T-helper 1 cell (primary cell): ENCODE results near the gene KPNB1.
"Not testable (repeated sequence)": the region's sequence is repeated elsewhere in the genome, so short reads cannot be mapped to it uniquely, and the experiment has no call there.

ENCODE experiments used
- DNase-seq, 5 donors: peaks; one replicate each; pipeline ENCODE4 v3.0.0-alpha.2; 2012 to 2020

The KPNB1 gene

DNA sequence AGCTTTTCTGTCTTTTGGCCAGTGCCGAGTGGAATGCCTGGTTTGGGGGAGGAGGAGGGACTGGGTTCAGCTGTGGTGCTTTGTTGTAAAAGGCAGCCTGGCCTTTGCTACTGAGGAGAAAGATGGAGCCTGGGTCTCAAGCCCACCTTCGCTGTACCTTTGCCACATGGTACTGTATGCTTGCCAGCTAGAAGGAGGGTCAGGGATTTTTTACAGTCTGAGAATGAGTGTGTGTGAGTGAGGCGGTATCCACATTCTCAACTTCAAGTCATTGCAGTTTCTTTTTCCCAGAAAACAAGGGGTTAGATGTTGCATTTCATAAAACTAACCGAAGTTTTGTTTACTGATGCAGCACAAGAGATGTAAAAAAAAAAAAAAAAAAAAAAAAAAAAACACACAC lies 33.0 kb downstream of the KPNB1 start:
- DNase-seq, result not testable (repeated sequence)

DNA sequence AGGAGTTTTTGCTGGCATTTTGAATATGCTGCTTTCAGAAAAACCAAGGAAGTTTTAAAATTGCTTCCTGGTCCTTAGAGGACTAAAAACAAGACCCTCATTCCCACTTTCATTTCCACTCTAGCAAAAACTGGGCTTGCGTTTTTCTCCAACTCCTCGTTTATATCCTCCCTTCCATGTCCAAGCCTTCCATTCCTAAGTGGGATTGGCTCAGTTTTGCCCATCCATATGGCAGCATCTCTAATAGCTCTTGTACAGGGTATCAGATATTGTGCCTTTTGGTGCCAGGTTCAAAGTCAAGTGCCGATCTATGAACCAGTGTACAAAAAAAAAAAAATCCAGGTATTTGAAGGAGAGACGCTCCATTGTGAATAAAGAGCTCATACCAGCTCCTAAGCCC lies 34.3 kb downstream of the KPNB1 start:
- no peak for DNase-seq

DNA sequence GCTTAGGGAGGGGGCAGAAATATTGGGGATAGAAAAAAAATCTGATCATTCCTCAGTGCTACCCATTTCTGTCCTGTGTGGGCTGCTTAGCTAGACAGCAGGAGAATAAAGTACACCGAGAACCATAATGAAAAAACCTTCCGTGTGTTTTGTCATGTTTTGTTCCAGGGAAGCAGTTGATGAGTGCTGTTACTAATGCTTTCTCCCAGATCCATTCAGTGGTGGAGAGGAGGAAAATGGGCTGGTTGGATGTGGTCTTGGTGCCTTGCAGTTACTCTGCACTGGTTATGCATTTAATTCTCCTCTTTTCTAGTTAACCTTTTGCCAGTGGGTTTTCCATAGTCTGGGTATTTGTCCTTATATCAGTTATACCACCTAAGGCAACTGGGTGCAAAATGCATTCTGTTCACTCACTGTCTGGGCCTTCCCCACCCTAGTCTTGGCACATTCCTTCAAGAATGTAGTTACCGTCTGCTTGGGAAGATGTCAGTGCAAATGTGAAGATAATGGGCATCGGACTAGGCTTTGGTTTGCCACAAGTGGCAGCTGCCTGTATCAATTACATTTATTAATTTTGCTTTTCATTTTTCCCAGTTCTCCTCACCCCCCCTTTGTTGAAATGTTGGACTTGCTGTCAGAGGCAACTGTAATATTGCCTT lies 34.9 kb downstream of the KPNB1 start:
- DNase-seq, result no peak

DNA sequence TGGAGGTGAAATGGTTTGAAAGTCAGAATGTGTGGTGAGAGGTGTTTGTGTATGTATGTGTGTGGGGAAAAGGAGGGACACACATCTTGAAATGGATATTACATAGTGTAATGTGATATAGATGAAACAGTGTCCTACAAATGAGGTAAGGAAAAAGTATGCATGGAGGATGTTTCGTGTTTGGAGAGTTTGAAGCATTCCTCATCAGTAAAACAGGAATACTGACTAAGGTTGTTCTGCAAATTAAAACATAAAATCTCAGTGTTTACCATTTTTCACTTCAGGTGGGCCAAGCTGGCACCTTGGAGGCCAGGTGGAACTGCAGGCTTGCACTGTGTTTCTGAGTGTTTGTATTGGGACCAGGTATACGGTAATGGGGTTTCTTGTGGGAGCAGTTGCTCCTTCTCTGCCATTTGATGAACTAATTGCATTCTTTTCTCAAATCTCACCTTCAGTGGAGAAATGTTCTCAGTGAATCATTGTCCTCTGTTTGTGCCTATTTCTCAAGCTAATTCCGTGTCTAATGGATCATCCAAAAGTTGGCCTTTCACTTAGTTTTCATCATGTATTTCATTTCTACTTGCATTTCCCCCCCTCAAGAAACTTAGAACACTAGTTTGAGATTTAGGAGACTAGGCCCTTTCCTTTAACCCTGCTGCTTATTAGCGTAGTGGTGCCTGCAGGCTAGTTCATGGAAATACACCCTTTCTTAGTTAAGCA lies 36.0 kb downstream of the KPNB1 start:
- DNase-seq, result no peak

DNA sequence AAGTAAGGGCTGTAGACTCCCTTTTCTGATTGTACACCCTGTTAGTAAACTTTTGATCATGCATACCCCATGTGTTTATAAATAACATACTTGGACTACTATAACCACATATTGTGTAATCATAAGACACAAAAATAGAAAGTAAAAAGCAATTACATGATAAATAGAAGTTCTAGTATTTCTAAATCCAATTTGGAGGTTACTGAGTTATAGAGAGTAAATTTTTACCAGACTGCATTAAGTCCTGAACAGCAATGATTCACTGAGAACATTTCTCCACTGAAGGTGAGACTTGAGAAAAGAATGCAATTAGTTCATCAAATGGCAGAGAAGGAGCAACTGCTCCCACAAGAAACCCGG lies 36.5 kb downstream of the KPNB1 start:
- no peak for DNase-seq

DNA sequence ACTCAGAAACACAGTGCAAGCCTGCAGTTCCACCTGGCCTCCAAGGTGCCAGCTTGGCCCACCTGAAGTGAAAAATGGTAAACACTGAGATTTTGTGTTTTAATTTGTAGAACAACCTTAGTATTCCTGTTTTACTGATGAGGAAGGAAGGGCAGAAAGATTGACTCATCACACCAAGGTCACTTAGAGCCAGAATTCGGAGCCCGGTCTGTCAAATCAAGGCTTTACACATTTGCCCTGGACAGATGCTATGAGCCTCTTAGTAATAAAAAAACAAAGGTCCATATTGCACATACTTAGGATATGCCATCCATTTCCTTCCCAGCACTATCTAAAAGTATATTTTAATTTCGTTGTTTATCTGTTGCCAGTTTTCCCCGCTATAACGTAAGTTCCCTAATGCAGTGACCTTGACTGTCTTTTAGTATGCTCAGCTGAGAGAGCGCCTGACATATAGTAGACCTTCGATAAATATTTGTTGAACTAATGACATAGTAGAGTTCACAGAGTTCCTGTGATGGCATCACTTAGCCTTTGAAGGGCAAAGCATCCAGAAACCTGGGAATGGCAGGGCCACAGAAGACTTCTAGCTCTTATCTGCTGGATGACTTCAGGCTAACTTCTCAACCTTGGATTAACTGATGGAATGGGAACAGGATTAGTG lies 37.1 kb downstream of the KPNB1 start:
- DNase-seq, result no peak

DNA sequence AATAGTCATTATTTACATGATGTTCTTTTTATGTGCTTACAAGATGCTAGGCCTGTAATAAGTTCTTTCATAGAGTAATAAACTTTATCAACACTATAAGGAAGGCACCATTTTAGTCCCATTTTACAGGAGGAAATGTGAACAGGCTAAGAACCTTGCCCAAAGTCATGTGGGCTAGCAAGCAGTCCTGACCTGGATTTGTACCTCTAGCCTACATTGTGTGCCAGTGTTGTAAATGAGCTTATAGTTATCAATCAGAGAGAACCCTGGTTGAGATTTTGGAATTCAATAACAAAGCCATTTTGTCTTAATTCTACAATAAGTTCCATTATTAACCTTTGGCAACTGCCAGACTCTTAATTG lies 37.6 kb downstream of the KPNB1 start:
- DNase-seq, result no peak

DNA sequence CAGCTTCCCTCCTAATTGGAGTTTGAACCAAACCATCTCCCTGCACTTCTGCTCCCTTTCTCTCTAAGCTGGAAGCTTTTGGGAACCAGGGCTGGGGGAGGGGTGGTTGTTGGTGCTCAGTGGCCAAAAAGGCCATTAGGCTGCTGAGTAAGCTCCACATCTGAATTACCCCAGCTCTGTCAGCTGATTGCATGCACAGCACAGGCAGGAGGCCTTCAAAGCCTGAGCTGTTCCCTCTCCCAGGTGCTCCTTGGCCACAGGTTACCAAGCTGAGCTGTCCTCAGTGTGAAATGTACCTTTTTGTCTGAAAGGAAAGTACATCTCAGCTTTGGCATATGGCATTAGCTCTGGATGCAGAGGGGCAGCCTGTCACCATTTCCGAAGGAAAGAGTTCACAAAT lies 38.0 kb downstream of the KPNB1 start:
- no peak for DNase-seq

DNA sequence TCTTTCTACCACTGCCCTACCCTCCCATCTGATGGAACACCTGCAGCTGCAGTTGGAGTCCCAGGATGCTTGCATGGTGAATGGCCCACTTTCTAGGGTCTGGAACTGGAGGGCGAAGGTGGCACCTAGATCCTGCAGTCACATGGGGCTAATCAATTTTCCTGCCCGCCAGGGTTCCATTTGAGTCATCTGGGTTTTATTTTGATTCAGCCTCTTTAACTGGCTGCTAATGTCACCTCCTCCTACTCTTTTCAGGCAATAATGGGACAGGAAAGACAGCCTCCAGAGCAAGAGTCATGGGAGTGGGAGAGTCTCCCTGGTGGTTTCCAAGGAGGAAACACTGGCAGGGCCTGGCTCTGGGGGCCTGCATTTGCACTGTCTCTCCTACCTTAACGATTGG lies 40.4 kb downstream of the KPNB1 start:
- no peak for DNase-seq

DNA sequence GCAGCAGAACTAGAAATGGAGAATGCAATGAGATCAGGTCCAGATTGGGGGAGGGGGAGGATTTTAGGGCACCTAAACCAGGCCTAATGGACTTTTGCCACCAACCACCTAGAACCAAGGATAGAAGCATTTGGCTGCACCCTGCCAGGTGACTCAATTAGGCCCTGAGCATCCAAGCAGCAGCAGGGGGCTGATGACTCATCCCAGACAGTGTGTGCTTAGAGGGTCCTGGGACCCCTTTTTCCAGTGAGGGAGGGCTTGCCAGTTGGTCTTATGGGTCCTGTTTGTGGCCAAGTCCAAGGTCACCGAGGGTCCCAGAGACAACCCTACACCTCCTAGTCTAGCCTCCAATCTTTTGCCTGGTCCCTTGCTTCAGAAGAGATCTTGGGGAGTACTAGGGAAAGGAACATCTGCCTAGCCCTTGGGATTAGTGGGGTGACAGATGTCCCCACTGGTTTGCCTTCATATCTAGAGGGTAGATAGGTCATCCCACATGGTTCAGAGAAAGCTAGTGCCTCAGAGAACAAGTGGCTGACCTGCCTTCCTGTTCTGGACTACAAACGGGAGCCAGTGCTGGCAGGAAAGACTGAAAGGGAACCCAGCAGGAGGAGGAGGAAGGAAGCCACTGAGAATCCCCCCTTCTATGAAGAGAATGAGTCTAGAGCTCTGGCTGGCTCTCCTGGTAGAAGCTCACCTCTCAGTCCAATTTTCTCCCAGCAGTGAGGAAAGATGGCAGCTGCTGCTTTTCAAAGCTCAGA lies 42.6 kb downstream of the KPNB1 start:
- DNase-seq, result no peak

DNA sequence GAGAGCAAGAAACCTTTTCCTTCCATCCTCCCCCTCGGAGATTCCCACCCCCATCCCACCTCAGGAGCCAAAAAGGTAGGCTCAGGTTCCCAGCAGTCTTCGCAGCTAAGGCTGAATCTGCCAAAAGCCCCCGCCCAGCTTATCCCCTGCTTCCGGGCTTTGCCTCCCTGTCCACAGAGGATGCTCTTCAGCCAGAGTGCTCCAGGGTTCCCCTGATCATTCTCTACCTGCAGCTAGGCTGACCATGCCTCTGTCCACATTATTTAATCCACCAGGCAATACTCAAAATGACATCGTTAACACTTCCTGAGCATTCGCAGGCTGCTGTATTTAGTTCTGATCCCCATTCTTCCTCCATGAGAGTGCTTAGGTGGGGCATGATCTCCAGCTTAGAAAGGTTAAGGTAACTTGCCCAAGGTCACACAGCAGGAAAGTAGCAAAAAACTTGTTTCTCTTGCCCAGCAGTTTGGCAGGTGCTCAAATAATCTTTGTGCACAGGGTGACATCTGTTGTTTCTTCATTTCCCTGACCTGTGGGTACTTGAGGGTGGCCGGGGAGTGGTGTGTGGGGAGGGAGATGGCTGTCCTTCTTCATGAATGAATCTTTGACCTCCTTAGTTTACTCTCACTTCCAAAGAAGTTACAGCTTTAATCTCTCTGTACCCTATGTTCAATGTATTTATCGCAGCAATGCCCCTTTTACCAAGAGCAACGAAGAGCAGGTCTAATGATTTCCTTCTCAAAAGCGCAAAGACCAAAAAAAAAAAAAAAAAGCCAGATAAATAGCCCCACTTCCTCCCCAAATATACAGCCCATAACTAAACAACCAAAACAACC lies 43.4 kb downstream of the KPNB1 start:
- DNase-seq, result no peak

DNA sequence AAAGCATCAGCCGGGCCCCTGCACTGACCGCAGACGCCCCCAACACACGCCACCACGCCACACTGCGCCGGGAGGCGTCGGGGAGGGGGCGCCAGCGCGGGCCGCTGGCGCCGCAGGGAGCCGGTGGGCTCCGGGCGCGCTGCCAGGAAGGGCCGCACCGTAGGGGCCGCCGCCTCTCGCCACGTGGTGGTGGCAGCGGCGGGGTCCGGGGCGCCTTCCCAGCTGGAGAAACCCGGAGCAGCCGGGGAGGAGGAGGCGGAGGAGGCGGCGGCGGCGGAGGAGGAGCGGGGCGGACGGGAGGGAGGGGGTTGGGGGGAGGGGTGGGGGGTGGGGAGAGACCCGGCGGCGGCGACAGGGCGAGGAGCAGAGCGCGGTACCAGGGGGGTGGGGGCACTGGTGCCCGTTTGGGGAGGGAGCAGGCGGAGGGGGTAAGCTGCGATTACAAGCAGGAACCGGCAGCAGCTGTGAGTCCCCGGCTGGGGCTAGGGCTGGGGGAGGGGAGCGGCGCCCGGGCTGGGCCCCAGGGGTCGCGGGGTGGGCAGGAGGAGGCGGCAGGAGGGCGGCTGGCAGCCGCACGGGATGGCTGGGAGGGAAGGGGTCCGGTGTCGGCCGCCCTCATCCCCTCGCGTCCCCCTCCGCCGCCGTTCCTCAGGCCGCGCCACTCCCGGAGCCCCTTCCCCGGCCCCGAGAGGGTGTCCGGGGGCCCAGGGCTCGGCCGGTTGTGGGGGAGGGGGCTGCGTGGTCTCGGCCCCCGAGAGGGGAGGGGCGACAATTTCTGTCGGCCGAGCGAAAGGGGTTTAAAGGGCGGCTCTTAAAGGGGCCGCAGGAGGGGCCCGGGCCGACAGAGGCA lies 44.2 kb downstream of the KPNB1 start, which contains the start of gene TBKBP1:
Gene TBKBP1, plus strand, starts transcription at position 431 of the 850 bp plus-strand sequence. CDS start 1,952 bp downstream, outside the sequence.
- DNase-seq, result peak in 4 of 5 donors; percentile 32 to 50 (median 44)

DNA sequence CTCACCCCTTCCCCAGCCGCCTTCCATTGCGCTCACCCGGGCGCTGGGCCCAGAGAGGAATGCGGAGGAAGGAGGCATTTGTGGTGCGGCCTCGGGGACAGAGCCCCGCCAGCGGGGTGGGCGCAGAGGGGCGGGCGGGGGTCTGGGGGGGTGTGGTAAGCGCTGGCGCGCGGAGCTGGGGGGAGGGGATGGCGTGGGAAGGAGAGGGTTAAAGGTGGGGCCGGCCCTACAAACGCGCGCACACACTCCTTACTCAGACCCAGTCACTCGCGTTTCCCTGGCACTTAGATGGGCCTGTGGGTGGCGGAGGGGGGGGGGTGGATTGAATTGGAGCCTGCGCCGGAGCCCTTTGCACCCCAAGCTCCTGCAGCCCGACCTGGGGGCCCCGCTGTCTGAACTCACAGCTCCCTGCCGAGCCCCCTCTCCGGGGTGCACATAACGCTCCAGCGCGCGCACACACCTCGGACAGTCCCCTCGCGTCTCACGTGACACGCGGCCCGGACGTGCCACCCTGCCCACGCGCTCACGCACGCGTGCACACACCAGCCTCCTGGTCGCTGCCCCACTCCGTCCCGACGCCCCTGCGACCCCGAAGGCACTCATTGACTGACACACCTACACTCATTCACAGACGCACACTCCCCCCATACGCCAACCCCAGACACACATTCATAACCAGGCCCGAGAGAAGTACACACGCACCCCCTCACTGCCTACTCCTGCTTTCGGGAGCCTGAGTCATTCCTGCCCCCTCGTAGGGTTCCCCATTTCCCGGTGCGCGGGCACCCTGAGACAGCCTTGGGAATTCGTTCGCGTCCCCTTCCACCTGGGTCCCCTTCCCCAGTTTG lies 45.1 kb downstream of the KPNB1 start:
- DNase-seq, result peak in 1 of 5 donors; percentile 35

DNA sequence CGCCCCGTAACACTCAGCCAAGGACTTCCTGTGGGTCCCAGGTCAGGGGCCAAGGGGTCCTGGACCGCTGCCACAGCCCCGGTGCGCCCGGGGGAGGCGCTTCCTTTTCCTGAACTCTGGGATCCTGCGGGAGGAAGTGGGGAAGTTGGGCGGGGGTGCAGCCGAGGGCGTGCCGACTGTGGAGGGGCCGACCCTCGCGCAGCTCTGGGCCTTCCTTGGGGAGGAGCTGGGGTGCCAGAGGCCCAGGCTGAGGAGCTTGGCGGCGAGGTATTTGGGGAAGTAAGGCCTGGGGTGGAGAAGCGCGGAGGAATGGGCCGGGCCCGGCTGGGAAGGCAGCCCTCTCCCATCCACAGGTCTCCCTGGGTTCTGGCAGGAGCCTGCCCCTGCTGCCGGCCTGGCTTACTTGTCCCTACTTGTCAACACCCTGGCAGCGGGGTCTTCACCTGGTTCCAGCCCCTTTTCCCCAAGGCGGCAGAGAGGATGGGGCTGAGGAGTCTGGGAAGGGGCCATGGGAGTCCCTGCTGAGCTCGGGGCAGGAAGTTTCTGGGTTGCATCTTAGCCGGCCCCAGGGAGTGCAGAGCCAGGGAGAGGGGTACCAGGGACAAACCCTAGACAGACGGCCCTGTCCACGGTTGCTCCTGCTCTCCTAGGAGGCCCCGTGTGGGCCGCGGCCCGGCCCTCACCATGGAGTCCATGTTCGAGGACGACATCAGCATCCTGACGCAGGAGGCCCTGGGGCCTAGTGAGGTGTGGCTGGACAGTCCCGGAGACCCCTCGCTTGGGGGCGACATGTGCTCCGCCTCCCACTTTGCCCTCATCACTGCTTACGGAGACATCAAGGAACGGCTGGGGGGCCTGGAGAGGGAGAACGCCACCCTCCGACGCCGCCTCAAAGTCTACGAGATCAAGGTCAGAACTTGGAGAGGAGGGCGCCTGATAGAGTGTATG lies 46.0 kb downstream of the KPNB1 start:
- no peak for DNase-seq

DNA sequence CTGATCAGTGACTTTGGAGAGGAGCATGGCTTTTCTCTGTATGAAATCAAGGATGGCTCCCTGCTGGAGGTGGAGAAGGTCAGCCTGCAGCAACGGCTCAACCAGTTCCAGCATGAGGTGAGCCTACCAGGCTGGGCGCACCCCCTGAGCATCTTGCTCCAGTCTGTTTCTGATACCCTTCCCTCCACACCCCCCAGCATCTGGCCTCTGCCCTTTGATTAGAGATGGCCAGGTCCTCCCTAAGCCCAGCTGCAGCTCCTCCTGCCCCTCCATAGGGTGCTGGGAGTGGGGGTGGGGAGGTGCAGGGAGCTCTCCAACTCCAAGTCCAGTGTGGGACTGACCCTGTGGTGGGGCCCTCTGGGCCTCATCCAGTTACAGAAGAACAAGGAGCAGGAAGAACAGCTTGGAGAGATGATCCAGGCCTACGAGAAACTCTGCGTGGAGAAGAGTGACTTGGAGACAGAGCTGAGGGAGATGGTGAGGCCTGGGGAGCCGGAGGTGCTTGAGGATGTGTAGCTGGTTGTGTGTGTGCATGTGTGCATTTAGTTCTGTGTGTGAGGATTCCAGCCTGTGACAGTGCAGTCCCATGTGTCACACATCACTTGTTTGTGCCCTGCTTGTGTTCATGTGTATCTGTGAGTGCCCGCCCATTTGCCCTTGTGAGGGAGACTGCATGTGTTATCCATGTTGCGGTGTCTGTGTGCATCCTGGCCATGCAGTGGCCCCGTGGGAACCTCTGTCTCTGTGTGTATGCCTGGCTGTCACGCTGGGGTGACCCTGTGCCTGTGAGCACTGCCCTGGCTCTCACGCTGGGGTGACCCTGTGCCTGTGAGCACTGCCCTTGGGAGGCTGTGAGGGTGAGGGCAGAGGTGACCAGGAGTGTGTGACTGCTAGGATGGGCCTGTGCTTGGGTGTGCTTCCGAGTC lies 47.3 kb downstream of the KPNB1 start:
- no peak for DNase-seq

DNA sequence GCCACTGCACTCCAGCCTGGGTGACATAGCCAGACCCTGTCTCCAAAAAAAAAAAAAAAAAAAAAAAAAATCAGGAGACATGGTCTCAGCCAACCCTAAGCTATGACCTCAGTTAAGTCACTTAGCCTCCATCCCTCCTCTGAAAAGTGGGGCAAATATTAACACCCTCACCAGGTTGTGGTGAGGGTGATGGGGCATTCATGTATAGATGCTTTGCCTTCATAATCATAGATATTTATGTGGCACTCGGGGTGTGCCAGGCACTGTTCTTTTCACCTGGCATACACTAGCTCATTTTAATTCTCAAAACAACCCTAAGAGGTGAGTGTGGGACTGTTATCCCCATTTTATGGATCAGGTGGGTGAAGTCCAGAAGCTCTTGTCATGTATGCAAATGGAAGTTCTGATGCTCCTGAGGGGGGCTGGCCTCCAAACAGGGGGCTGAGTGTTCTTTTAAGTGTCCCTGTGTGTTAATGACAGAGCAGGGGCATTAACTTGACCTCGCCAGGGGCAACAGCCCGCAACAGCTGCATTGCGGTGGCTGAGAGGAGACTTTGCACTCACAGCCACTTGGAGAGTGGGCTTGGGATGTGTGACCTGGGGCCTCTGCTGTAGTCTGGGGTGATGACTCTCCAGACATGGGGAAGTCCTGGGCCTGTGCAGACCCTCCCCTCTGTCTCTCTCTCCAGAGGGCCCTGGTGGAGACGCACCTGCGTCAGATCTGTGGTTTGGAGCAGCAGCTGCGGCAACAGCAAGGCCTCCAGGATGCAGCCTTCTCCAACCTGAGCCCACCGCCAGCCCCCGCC lies 48.4 kb downstream of the KPNB1 start:
- no peak for DNase-seq
